Stimulated activated CD8-positive, alpha-beta memory T cell treated with anti-CD3 and anti-CD28 coated beads, Interleukin-7, amount 100 ng/mL, for 24 hours (primary cell): Measurements from ENCODE around the gene XYLT1.

Experiments
- DNase-seq: peaks from one replicate; pipeline ENCODE4 v3.0.0-alpha.2; 2020; ENCODE audit warnings: low read depth

Gene XYLT1

GRCh38 chr16:17331991-17332390, 138.8 kb downstream of the XYLT1 start:
- DNase-seq, result no peak

- DNase-seq, result no peak
Observed at GRCh38 chr16:17331071-17331607, 139.6 kb downstream of the XYLT1 start.

GRCh38 chr16:17330044-17330443, 140.7 kb downstream of the XYLT1 start:
- no peak for DNase-seq

GRCh38 chr16:17329391-17329790, 141.4 kb downstream of the XYLT1 start:
- no peak for DNase-seq

- no peak for DNase-seq
Observed at GRCh38 chr16:17328932-17329331, 141.8 kb downstream of the XYLT1 start.

GRCh38 chr16:17327664-17328335, 143.0 kb downstream of the XYLT1 start:
- DNase-seq, result no peak

- DNase-seq, result no peak
Observed at GRCh38 chr16:17325476-17326143, 145.2 kb downstream of the XYLT1 start.

GRCh38 chr16:17324451-17324850, 146.3 kb downstream of the XYLT1 start:
- no peak for DNase-seq

- no peak for DNase-seq
Observed at GRCh38 chr16:17323171-17323570, 147.6 kb downstream of the XYLT1 start.

- no peak for DNase-seq
Observed at GRCh38 chr16:17321824-17322223, 148.9 kb downstream of the XYLT1 start.

- no peak for DNase-seq
Observed at GRCh38 chr16:17320009-17320408, 150.8 kb downstream of the XYLT1 start.

GRCh38 chr16:17318238-17318637, 152.5 kb downstream of the XYLT1 start:
- no peak for DNase-seq

- no peak for DNase-seq
Observed at GRCh38 chr16:17316005-17316404, 154.8 kb downstream of the XYLT1 start.

- no peak for DNase-seq
Observed at GRCh38 chr16:17313793-17314547, 156.8 kb downstream of the XYLT1 start.

GRCh38 chr16:17313085-17313611, 157.6 kb downstream of the XYLT1 start:
- DNase-seq, result no peak

- DNase-seq, result no peak
Observed at GRCh38 chr16:17312094-17312710, 158.6 kb downstream of the XYLT1 start.

- DNase-seq, result no peak
Observed at GRCh38 chr16:17311333-17312093, 159.2 kb downstream of the XYLT1 start.

- no peak for DNase-seq
Observed at GRCh38 chr16:17309510-17309909, 161.2 kb downstream of the XYLT1 start.

GRCh38 chr16:17308186-17308585, 162.6 kb downstream of the XYLT1 start:
- no peak for DNase-seq

GRCh38 chr16:17307504-17307903, 163.3 kb downstream of the XYLT1 start:
- no peak for DNase-seq

GRCh38 chr16:17306745-17307144, 164.0 kb downstream of the XYLT1 start:
- no peak for DNase-seq
